B cell (primary cell): ENCODE results near the gene ZNF850. TPM values are rescaled to one million over a fixed set of nuclear protein-coding genes. Genes with fewer than 3 reads are reported as not detected.
"Not testable (repeated sequence)": the region's sequence is repeated elsewhere in the genome, so short reads cannot be mapped to it uniquely, and the experiment has no call there.

ENCODE experiments used
- ATAC-seq: fragments of 200-7000 bp; cut with Tn5 transposase; one replicate; pipeline ENCODE4 v1.10.0; 2021; ENCODE audit warnings: low read depth, mild to moderate bottlenecking, moderate number of reproducible peaks, moderate library complexity
- CTCF ChIA-PET: fragments of 350-600 bp; sonication (Branson Sonifier 250); formaldehyde crosslinking; loops from one replicate; lab custom pipeline; 2021; ENCODE audit warnings: antibody characterized with exemption, inconsistent platforms; lab: Charles Lee
- POLR2A ChIA-PET: fragments of 350-600 bp; sonication (Branson Sonifier 250); formaldehyde crosslinking; loops from one replicate; lab custom pipeline; 2021; ENCODE audit warnings: antibody characterized with exemption; lab: Charles Lee
- DNase-seq: peaks from one replicate; pipeline ENCODE4 v3.0.0; 2013
- H2AFZ ChIP-seq: 2 replicates; pipeline ENCODE4 v1.6.1; 2012; ENCODE audit warnings: mild to moderate bottlenecking, low read depth, low read length; ENCODE audit not compliant: insufficient read depth, poor library complexity, severe bottlenecking
- H3K27ac ChIP-seq, 2 donors: 1 replicate in 1 of 2; 2 replicates in 1 of 2; pipeline ENCODE4 v1.5.1; 2012 to 2013; ENCODE audit warnings: low read length in 2 of 2, mild to moderate bottlenecking in 2 of 2, moderate library complexity in 1 of 2
- H3K27me3 ChIP-seq, 4 experiments: fragments of 200-600 bp in 1 of 4; sonication (generic) in 1 of 4; replicated peaks in 1 of 4; 1 replicate in 2 of 4; 2 replicates in 2 of 4; pipeline versions ENCODE4 v1.6.1 to v1.7.0; 2013 to 2016; ENCODE audit warnings: low read length in 3 of 4, mild to moderate bottlenecking in 2 of 4, mixed read lengths in 1 of 4, moderate library complexity in 1 of 4; ENCODE audit not compliant: insufficient read depth in 4 of 4, control insufficient read depth in 3 of 4; ENCODE audit errors: control extremely low read depth in 1 of 4
- H3K36me3 ChIP-seq, 2 experiments: replicated peaks in 1 of 2; 1 replicate in 1 of 2; 2 replicates in 1 of 2; pipeline versions ENCODE4 v1.6.1 to v1.7.1; 2013; ENCODE audit warnings: low read length in 1 of 2; ENCODE audit not compliant: insufficient read depth in 2 of 2, control insufficient read depth in 1 of 2; ENCODE audit errors: control extremely low read depth in 1 of 2, extremely low read depth in 1 of 2
- H3K4me1 ChIP-seq, 2 donors: fragments of 200-600 bp in 1 of 2; sonication (generic) in 1 of 2; 1 replicate in 1 of 2; 2 replicates in 1 of 2; pipeline versions ENCODE4 v1.5.1 to v1.6.1; 2013 to 2017; ENCODE audit warnings: low read length in 2 of 2; ENCODE audit not compliant: control insufficient read depth in 2 of 2, insufficient read depth in 2 of 2
- H3K4me2 ChIP-seq: replicated peaks from 2 replicates; pipeline ENCODE3; 2012; ENCODE audit warnings: mild to moderate bottlenecking, low read depth, low read length; ENCODE audit not compliant: poor library complexity, severe bottlenecking
- H3K4me3 ChIP-seq, 5 experiments: fragments of 200-600 bp in 1 of 5; sonication (generic) in 1 of 5; 1 replicate in 3 of 5; 2 replicates in 2 of 5; pipeline versions ENCODE4 v1.5.1 to v1.7.0; 2011 to 2016; ENCODE audit warnings: low read length in 4 of 5, mild to moderate bottlenecking in 4 of 5, low read depth in 2 of 5, control low read depth in 1 of 5, moderate library complexity in 1 of 5; ENCODE audit not compliant: insufficient read depth in 1 of 5; ENCODE audit errors: control extremely low read depth in 1 of 5, extremely low read depth in 1 of 5
- H3K79me2 ChIP-seq: fragments of 200-600 bp; sonication (generic); one replicate; pipeline ENCODE4 v1.6.0; 2016; ENCODE audit warnings: low read length; ENCODE audit not compliant: control insufficient read depth, insufficient read depth
- H3K9ac ChIP-seq: fragments of 200-600 bp; sonication (generic); 2 replicates; pipeline ENCODE4 v1.6.1; 2017; ENCODE audit warnings: mild to moderate bottlenecking, low read length, moderate library complexity
- H3K9me3 ChIP-seq, 3 donors: one replicate each; pipeline versions ENCODE4 v1.6.1 to v1.7.1; 2013; ENCODE audit warnings: low read length in 2 of 3; ENCODE audit not compliant: control insufficient read depth in 2 of 3, insufficient read depth in 1 of 3; ENCODE audit errors: control extremely low read depth in 1 of 3
- H4K20me1 ChIP-seq: 2 replicates; pipeline ENCODE4 v1.6.0; 2012; ENCODE audit warnings: mild to moderate bottlenecking, low read length; ENCODE audit not compliant: insufficient read depth, control insufficient read depth, poor library complexity, severe bottlenecking
- H3K27ac Mint-ChIP-seq: one replicate; pipeline ENCODE4 v1.8.0; 2021; ENCODE audit warnings: mixed read lengths
- H3K27me3 Mint-ChIP-seq: one replicate; pipeline ENCODE4 v1.8.0; 2021; ENCODE audit warnings: mixed read lengths
- H3K4me1 Mint-ChIP-seq: one replicate; pipeline ENCODE4 v1.8.0; 2021; ENCODE audit warnings: mixed read lengths
- H3K4me3 Mint-ChIP-seq: one replicate; pipeline ENCODE4 v1.8.0; 2021; ENCODE audit warnings: mixed read lengths
- H3K9me3 Mint-ChIP-seq: one replicate; pipeline ENCODE4 v1.8.0; 2022; ENCODE audit warnings: mixed read lengths; ENCODE audit not compliant: insufficient read depth
- CTCF ChIP-seq: fragments of 200-600 bp; IDR thresholded peaks from one replicate; pipeline ENCODE4 v1.8.0; 2022; ENCODE audit warnings: antibody characterized with exemption, mild to moderate bottlenecking
- EZH2 ChIP-seq: IDR thresholded peaks from 2 replicates; pipeline ENCODE4 v1.6.1; 2012; ENCODE audit warnings: borderline replicate concordance, low read depth, mild to moderate bottlenecking, moderate library complexity, low read length; ENCODE audit not compliant: insufficient read depth, poor library complexity, severe bottlenecking
- WGBS: methylation state at CpG from one replicate; pipeline ENCODE4 v1.1.5; 2013; ENCODE audit warnings: missing lambda C conversion rate; ENCODE audit not compliant: insufficient coverage; 5-methylcytosine and 5-hydroxymethylcytosine counted together
- intact Hi-C: fragments of 100-400 bp; cut with micrococcal nuclease; formaldehyde crosslinking; loops from one replicate; pipeline ENCODE4 v1.10.0; 2022
- polyA plus RNA-seq: library from polyadenylated mRNA; depleted of rRNA; stranded (reverse); fragments of >200 nt; gene quantifications from 2 replicates; pipeline ENCODE4 v1.2.3, GENCODE V29; 2012
- total RNA-seq, 2 donors: library from RNA; stranded (reverse); fragments of 120-200 nt in 1 of 2; gene quantifications; 1 replicate in 1 of 2; 2 replicates in 1 of 2; pipeline versions ENCODE4 v1.2.3 to v1.2.4, GENCODE V29; 2013 to 2022

The ZNF850 gene
- total and polyA plus RNA-seq, 2 donors (not counting 1 experiment from before 2014, with no cell fraction given), result 2.0 to 6.0 TPM

DNA sequence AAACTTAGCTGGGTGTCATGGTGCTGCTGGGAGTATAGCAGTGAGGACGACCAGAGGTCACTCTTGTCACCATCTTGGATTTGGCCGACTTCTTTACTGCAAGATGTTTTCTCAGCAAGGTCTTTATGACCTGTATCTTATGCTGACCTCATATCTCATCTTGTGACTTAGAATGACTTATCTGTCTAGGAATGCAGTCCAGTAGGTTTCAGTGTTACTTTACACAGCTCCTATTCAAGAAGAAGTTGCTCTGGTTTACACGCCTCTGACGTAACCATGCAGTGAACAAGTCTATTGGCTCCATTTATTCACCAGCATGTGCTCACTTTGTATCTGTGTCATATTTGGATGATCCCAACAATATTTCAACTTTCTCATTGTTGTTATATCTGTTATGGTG is 26.7 kb downstream of the ZNF850 start:
- Histone ChIP-seq H3K27me3 (no peaks in the 10 kb centered on the region), H3K79me2 (no peaks in the 10 kb centered on the region), H4K20me1 (no peaks in the 10 kb centered on the region), H3K4me1 (no peaks in the 10 kb centered on the region), H3K9ac (no peak overlapping the region), H2AFZ (no peak overlapping the region), H3K4me2 (no peak overlapping the region), H3K27ac (no peak overlapping the region), H3K36me3 (peaks cover 27 to 32% of the 10 kb centered on the region in 2 experiments), H3K9me3 (peaks cover 27 to 88% (median 69%) of the 10 kb centered on the region in 3 donors), H3K4me3 (no peak overlapping the region)
- Mint-ChIP-seq H3K27me3 (no peaks in the 10 kb centered on the region), H3K4me1 (no peaks in the 10 kb centered on the region), H3K27ac (no peak overlapping the region), H3K4me3 (no peak overlapping the region), H3K9me3 (peaks cover 31% of the 10 kb centered on the region)
- ChIA-PET CTCF (no interaction called here), POLR2A (no interaction called here)
- no peak for ATAC-seq
- 93% methylated on average over 4 of the region's 4 CpGs for WGBS
- intact Hi-C loops, result no loop called here
- DNase-seq, result no peak
- TF ChIP-seq CTCF (no peak), EZH2 (no peak)

GRCh38 chr19:36736166-36736565 is 36.4 kb downstream of the ZNF850 start:
- H3K4me3 ChIP-seq, H3K79me2 ChIP-seq, H3K27ac ChIP-seq, H3K4me1 ChIP-seq, DNase-seq, POLR2A ChIA-PET, H3K27me3 ChIP-seq, H2AFZ ChIP-seq, CTCF ChIA-PET, H3K36me3 ChIP-seq, H3K4me2 ChIP-seq, H4K20me1 ChIP-seq, H3K4me3 Mint-ChIP-seq, H3K9ac ChIP-seq, H3K27me3 Mint-ChIP-seq, H3K27ac Mint-ChIP-seq, ATAC-seq, intact Hi-C loops, H3K4me1 Mint-ChIP-seq: not testable (repeated sequence)
- H3K9me3 ChIP-seq, result peaks cover 13 to 82% (median 55%) of the 10 kb centered on the region in 3 donors
- 100% methylated on average over 2 of the region's 9 CpGs for WGBS
- peaks cover 33% of the 10 kb centered on the region for H3K9me3 Mint-ChIP-seq
